GM23338 (cell line): ENCODE measurements around the gene PTPRJ. TPM values are rescaled to one million over a fixed set of nuclear protein-coding genes. Genes with fewer than 3 reads are reported as not detected.

Experiments used
- ATAC-seq: fragments of 200-7000 bp; cut with Tn5 transposase; 3 replicates; pipeline ENCODE4 v1.9.1; 2020
- DNase-seq: peaks from one replicate; pipeline ENCODE4 v3.0.0-alpha.2; 2015; ENCODE audit warnings: low spot score
- H2AFZ ChIP-seq: fragments of 200-600 bp; sonication (generic); 2 replicates; pipeline ENCODE4 v1.8.0; 2016; ENCODE audit warnings: antibody characterized with exemption, mild to moderate bottlenecking, moderate library complexity
- H3F3A ChIP-seq: fragments of 200-600 bp; sonication (generic); replicated peaks from 2 replicates; pipeline ENCODE4 v1.8.0; 2017; ENCODE audit warnings: antibody characterized with exemption, mixed run types, low read depth
- H3K27ac ChIP-seq: fragments of 200-600 bp; sonication (generic); 2 replicates; pipeline ENCODE4 v1.6.1; 2016; ENCODE audit warnings: low read depth
- H3K27me3 ChIP-seq: fragments of 200-600 bp; sonication (generic); 2 replicates; pipeline ENCODE4 v1.8.0; 2016; ENCODE audit warnings: mild to moderate bottlenecking, mixed run types, moderate library complexity; ENCODE audit not compliant: insufficient read depth
- H3K36me3 ChIP-seq: fragments of 200-600 bp; sonication (generic); 2 replicates; pipeline ENCODE4 v1.8.0; 2016; ENCODE audit warnings: mild to moderate bottlenecking; ENCODE audit not compliant: insufficient read depth
- H3K4me1 ChIP-seq: fragments of 200-600 bp; sonication (generic); 2 replicates; pipeline ENCODE4 v1.8.0; 2016; ENCODE audit warnings: mild to moderate bottlenecking, moderate library complexity; ENCODE audit not compliant: insufficient read depth
- H3K4me2 ChIP-seq: fragments of 200-600 bp; sonication (generic); 2 replicates; pipeline ENCODE4 v1.7.1; 2017; ENCODE audit warnings: mixed run types
- H3K4me3 ChIP-seq: fragments of 200-600 bp; sonication (generic); 2 replicates; pipeline ENCODE4 v1.6.1; 2016; ENCODE audit warnings: mixed run types
- H3K79me2 ChIP-seq: fragments of 200-600 bp; sonication (generic); replicated peaks from 2 replicates; pipeline ENCODE4 v1.8.0; 2017; ENCODE audit warnings: mild to moderate bottlenecking; ENCODE audit not compliant: insufficient read depth
- H3K9me2 ChIP-seq: fragments of 200-600 bp; sonication (generic); 2 replicates; pipeline ENCODE4 v1.8.0; 2017; ENCODE audit not compliant: insufficient read depth
- H4K20me1 ChIP-seq: fragments of 200-600 bp; sonication (generic); replicated peaks from 2 replicates; pipeline ENCODE4 v1.8.0; 2017; ENCODE audit warnings: mild to moderate bottlenecking; ENCODE audit not compliant: insufficient read depth
- H3K27ac Mint-ChIP-seq: 2 replicates; pipeline ENCODE4 v1.8.0; 2020; ENCODE audit warnings: inconsistent platforms, mild to moderate bottlenecking, moderate library complexity, mixed read lengths
- H3K27me3 Mint-ChIP-seq: 3 replicates; pipeline ENCODE4 v1.8.0; 2022; ENCODE audit warnings: low read depth, mild to moderate bottlenecking, moderate library complexity, mixed read lengths, inconsistent platforms; ENCODE audit not compliant: insufficient read depth, poor library complexity
- H3K36me3 Mint-ChIP-seq: 3 replicates; pipeline ENCODE4 v1.8.0; 2021; ENCODE audit warnings: low read depth, mild to moderate bottlenecking, inconsistent platforms, moderate library complexity, mixed read lengths
- H3K4me1 Mint-ChIP-seq: 3 replicates; pipeline ENCODE4 v1.8.0; 2020; ENCODE audit warnings: mild to moderate bottlenecking, inconsistent platforms, mixed read lengths
- H3K4me3 Mint-ChIP-seq: 3 replicates; pipeline ENCODE4 v1.8.0; 2021; ENCODE audit warnings: moderate library complexity, mild to moderate bottlenecking, inconsistent platforms, mixed read lengths
- H3K9me3 Mint-ChIP-seq: 3 replicates; pipeline ENCODE4 v1.8.0; 2020; ENCODE audit warnings: moderate library complexity, mild to moderate bottlenecking, inconsistent platforms, mixed read lengths
- CREB1 ChIP-seq: fragments of 250-450 bp; sonication (Bioruptor Pico); IDR thresholded peaks from 2 replicates; pipeline ENCODE4 v1.5.0; 2020; ENCODE audit warnings: low read depth, mild to moderate bottlenecking, moderate library complexity
- EZH2 ChIP-seq: fragments of 200-600 bp; sonication (generic); IDR thresholded peaks from one replicate; pipeline ENCODE4 v1.8.0; 2017; ENCODE audit warnings: antibody characterized with exemption, mild to moderate bottlenecking, low read depth; ENCODE audit not compliant: unreplicated experiment
- EZH2phosphoT487 ChIP-seq: fragments of 200-600 bp; sonication (generic); IDR thresholded peaks from one replicate; pipeline ENCODE4 v1.8.1; 2018; ENCODE audit warnings: antibody characterized with exemption; ENCODE audit not compliant: unreplicated experiment
- JUNB ChIP-seq: IDR thresholded peaks from one replicate; pipeline ENCODE4 v1.6.1; 2016; ENCODE audit warnings: antibody characterized with exemption; ENCODE audit not compliant: unreplicated experiment
- NANOG ChIP-seq: IDR thresholded peaks from 2 replicates; pipeline ENCODE4 v1.6.1; 2016; ENCODE audit warnings: antibody characterized with exemption, borderline replicate concordance
- POLR2AphosphoS5 ChIP-seq: IDR thresholded peaks from 2 replicates; pipeline ENCODE4 v1.6.1; 2016; ENCODE audit warnings: antibody characterized with exemption, low read depth
- STAT1 ChIP-seq: IDR thresholded peaks from one replicate; pipeline ENCODE4 v1.6.1; 2016; ENCODE audit warnings: antibody characterized with exemption; ENCODE audit not compliant: unreplicated experiment
- ZNF114 ChIP-seq: fragments of 250-450 bp; sonication (Bioruptor Pico); IDR thresholded peaks from 2 replicates; pipeline ENCODE4 v1.5.0; 2020; ENCODE audit warnings: mild to moderate bottlenecking, moderate library complexity
- ZNF331 ChIP-seq: fragments of 250-450 bp; sonication (Bioruptor Pico); IDR thresholded peaks from 2 replicates; pipeline ENCODE4 v1.5.0; 2020; ENCODE audit warnings: low read depth, mild to moderate bottlenecking, moderate library complexity
- polyA plus RNA-seq: library from polyadenylated mRNA; unstranded; fragments of >200 nt; fragmentation: Nextera tagmentation; extraction: Ambion mirVana; gene quantifications from 2 replicates; pipeline ENCODE4 v1.2.1, GENCODE V29; 2016
- total RNA-seq: library from RNA; depleted of rRNA; stranded (reverse); fragments of >200 nt; shearing (Covaris generic); gene quantifications from 2 replicates; pipeline ENCODE4 v1.2.3, GENCODE V29; 2014
- TF ChIP-seq, protein P1 (sequence below): fragments of 250-450 bp; sonication (Bioruptor Pico); IDR thresholded peaks from 2 replicates; pipeline ENCODE4 v1.5.0; 2020; ENCODE audit warnings: mild to moderate bottlenecking, moderate library complexity
- TF ChIP-seq, protein P2 (sequence below): IDR thresholded peaks from 2 replicates; pipeline ENCODE4 v1.6.1; 2016; ENCODE audit warnings: antibody characterized with exemption
- TF ChIP-seq, protein P3 (sequence below): IDR thresholded peaks from one replicate; pipeline ENCODE4 v1.6.1; 2018; ENCODE audit warnings: antibody characterized with exemption; ENCODE audit not compliant: unreplicated experiment
- TF ChIP-seq, protein P4 (sequence below), 2 experiments: fragments of 200-600 bp in 1 of 2; sonication (generic) in 1 of 2; conservative IDR thresholded peaks; 2 replicates each; pipeline versions ENCODE4 v1.5.1 to v1.6.1; 2016 to 2017; ENCODE audit warnings: antibody characterized with exemption in 2 of 2, low read depth in 2 of 2, mild to moderate bottlenecking in 2 of 2, moderate library complexity in 1 of 2

Gene PTPRJ
- total and polyA plus RNA-seq, 2 experiments from 2014 or later: 4.2 to 16.0 TPM

DNA sequence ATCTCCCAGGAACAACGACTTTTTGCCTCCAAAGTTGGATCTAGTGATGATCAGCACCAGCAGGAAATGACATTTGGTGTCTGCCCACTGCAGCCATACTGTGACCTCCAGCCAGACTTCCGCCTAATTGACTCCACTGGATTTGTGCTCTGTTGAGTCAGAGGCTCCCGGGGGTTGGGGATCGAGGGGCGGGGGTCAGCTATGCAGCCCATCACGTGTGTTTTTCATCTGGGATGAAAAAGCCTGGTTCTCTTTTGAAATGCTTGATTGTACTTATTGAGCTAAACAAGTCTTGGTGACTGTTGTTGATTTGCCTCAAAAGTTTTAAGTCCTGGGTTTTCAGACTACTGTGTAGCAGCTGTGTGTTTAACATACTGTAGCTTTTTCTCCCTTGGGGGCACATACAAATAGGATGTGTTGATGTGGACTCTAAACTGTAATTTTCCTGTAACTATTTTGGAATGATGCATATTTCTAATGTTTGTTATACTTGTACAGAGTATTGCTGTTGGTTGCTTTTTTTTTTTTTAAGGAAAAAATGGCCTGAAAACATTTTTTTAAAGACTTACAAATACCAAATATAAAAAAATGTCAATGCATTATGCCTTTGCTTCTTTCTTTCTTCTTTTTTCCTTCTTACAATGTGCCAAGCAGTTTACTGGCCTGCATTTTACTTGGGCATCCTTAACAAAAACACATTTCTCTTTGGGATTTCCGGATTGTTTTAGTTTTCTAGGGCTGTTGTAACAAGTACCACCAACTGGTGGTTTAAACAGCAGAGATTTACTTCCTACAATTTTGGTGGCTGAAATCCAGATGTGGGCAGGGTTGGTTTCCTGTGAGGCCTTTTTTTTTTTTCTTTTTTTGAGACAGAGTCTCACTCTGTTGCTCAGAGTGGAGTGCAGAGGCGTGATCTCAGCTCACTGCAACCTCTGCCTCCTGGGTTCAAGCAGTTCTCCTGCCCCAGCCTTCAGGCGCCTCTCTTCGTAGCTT is 190.2 kb downstream of the PTPRJ start:
- Histone ChIP-seq H3K4me1 (no peaks in the 10 kb centered on the region), H3K9me2 (no peaks in the 10 kb centered on the region), H4K20me1 (no peaks in the 10 kb centered on the region), H3K4me3 (no peak overlapping the region), H3K27me3 (no peaks in the 10 kb centered on the region), H3K27ac (no peak overlapping the region), H3K79me2 (no peaks in the 10 kb centered on the region), H3K36me3 (no peaks in the 10 kb centered on the region), H3F3A (no peaks in the 10 kb centered on the region), H2AFZ (no peak overlapping the region), H3K4me2 (no peak overlapping the region)
- no peak overlapping the region for H3K4me3 Mint-ChIP-seq
- 0 out of 3 replicates have a peak, but pooled peaks cover 3% of the 10 kb centered on the region for H3K4me1 Mint-ChIP-seq
- H3K36me3 Mint-ChIP-seq: peaks cover 2% of the 10 kb centered on the region; the same call in 1 of the 3 replicates
- H3K27me3 Mint-ChIP-seq: peaks cover 12% of the 10 kb centered on the region
- no peak for TF ChIP-seq POLR2AphosphoS5
- no peak for TF ChIP-seq CREB1
- TF ChIP-seq EZH2: no peak
- TF ChIP-seq, protein P1, sequence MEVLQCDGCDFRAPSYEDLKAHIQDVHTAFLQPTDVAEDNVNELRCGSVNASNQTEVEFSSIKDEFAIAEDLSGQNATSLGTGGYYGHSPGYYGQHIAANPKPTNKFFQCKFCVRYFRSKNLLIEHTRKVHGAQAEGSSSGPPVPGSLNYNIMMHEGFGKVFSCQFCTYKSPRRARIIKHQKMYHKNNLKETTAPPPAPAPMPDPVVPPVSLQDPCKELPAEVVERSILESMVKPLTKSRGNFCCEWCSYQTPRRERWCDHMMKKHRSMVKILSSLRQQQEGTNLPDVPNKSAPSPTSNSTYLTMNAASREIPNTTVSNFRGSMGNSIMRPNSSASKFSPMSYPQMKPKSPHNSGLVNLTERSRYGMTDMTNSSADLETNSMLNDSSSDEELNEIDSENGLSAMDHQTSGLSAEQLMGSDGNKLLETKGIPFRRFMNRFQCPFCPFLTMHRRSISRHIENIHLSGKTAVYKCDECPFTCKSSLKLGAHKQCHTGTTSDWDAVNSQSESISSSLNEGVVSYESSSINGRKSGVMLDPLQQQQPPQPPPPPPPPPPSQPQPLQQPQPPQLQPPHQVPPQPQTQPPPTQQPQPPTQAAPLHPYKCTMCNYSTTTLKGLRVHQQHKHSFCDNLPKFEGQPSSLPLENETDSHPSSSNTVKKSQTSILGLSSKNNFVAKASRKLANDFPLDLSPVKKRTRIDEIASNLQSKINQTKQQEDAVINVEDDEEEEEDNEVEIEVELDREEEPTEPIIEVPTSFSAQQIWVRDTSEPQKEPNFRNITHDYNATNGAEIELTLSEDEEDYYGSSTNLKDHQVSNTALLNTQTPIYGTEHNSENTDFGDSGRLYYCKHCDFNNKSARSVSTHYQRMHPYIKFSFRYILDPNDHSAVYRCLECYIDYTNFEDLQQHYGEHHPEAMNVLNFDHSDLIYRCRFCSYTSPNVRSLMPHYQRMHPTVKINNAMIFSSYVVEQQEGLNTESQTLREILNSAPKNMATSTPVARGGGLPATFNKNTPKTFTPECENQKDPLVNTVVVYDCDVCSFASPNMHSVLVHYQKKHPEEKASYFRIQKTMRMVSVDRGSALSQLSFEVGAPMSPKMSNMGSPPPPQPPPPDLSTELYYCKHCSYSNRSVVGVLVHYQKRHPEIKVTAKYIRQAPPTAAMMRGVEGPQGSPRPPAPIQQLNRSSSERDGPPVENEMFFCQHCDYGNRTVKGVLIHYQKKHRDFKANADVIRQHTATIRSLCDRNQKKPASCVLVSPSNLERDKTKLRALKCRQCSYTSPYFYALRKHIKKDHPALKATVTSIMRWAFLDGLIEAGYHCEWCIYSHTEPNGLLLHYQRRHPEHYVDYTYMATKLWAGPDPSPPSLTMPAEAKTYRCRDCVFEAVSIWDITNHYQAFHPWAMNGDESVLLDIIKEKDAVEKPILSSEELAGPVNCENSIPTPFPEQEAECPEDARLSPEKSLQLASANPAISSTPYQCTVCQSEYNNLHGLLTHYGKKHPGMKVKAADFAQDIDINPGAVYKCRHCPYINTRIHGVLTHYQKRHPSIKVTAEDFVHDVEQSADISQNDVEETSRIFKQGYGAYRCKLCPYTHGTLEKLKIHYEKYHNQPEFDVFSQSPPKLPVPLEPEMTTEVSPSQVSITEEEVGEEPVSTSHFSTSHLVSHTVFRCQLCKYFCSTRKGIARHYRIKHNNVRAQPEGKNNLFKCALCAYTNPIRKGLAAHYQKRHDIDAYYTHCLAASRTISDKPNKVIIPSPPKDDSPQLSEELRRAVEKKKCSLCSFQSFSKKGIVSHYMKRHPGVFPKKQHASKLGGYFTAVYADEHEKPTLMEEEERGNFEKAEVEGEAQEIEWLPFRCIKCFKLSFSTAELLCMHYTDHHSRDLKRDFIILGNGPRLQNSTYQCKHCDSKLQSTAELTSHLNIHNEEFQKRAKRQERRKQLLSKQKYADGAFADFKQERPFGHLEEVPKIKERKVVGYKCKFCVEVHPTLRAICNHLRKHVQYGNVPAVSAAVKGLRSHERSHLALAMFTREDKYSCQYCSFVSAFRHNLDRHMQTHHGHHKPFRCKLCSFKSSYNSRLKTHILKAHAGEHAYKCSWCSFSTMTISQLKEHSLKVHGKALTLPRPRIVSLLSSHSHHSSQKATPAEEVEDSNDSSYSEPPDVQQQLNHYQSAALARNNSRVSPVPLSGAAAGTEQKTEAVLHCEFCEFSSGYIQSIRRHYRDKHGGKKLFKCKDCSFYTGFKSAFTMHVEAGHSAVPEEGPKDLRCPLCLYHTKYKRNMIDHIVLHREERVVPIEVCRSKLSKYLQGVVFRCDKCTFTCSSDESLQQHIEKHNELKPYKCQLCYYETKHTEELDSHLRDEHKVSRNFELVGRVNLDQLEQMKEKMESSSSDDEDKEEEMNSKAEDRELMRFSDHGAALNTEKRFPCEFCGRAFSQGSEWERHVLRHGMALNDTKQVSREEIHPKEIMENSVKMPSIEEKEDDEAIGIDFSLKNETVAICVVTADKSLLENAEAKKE: no peak
- TF ChIP-seq NANOG: no peak
- no peak for TF ChIP-seq ZNF114
- no peak for TF ChIP-seq EZH2phosphoT487
- no peak for TF ChIP-seq ZNF331 (CRISPR knock-in tag)
- TF ChIP-seq, protein P2, sequence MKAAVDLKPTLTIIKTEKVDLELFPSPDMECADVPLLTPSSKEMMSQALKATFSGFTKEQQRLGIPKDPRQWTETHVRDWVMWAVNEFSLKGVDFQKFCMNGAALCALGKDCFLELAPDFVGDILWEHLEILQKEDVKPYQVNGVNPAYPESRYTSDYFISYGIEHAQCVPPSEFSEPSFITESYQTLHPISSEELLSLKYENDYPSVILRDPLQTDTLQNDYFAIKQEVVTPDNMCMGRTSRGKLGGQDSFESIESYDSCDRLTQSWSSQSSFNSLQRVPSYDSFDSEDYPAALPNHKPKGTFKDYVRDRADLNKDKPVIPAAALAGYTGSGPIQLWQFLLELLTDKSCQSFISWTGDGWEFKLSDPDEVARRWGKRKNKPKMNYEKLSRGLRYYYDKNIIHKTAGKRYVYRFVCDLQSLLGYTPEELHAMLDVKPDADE: no peak
- TF ChIP-seq STAT1: no peak
- TF ChIP-seq, protein P3, sequence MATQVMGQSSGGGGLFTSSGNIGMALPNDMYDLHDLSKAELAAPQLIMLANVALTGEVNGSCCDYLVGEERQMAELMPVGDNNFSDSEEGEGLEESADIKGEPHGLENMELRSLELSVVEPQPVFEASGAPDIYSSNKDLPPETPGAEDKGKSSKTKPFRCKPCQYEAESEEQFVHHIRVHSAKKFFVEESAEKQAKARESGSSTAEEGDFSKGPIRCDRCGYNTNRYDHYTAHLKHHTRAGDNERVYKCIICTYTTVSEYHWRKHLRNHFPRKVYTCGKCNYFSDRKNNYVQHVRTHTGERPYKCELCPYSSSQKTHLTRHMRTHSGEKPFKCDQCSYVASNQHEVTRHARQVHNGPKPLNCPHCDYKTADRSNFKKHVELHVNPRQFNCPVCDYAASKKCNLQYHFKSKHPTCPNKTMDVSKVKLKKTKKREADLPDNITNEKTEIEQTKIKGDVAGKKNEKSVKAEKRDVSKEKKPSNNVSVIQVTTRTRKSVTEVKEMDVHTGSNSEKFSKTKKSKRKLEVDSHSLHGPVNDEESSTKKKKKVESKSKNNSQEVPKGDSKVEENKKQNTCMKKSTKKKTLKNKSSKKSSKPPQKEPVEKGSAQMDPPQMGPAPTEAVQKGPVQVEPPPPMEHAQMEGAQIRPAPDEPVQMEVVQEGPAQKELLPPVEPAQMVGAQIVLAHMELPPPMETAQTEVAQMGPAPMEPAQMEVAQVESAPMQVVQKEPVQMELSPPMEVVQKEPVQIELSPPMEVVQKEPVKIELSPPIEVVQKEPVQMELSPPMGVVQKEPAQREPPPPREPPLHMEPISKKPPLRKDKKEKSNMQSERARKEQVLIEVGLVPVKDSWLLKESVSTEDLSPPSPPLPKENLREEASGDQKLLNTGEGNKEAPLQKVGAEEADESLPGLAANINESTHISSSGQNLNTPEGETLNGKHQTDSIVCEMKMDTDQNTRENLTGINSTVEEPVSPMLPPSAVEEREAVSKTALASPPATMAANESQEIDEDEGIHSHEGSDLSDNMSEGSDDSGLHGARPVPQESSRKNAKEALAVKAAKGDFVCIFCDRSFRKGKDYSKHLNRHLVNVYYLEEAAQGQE: no peak
- TF ChIP-seq JUNB: no peak
- TF ChIP-seq, protein P4, sequence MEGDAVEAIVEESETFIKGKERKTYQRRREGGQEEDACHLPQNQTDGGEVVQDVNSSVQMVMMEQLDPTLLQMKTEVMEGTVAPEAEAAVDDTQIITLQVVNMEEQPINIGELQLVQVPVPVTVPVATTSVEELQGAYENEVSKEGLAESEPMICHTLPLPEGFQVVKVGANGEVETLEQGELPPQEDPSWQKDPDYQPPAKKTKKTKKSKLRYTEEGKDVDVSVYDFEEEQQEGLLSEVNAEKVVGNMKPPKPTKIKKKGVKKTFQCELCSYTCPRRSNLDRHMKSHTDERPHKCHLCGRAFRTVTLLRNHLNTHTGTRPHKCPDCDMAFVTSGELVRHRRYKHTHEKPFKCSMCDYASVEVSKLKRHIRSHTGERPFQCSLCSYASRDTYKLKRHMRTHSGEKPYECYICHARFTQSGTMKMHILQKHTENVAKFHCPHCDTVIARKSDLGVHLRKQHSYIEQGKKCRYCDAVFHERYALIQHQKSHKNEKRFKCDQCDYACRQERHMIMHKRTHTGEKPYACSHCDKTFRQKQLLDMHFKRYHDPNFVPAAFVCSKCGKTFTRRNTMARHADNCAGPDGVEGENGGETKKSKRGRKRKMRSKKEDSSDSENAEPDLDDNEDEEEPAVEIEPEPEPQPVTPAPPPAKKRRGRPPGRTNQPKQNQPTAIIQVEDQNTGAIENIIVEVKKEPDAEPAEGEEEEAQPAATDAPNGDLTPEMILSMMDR (conservative IDR thresholded peaks at IDR 0.05; ENCODE audit: low read depth in 2 of 2): no peak
- peaks cover 8% of the 10 kb centered on the region; the same call in 2 of the 3 replicates for H3K9me3 Mint-ChIP-seq
- no peak overlapping the region for H3K27ac Mint-ChIP-seq
- DNase-seq: no peak
- no peak for ATAC-seq
